GM12878 (cell line): ENCODE measurements around the gene LRRC8D. TPM values are rescaled to one million over a fixed set of nuclear protein-coding genes. Genes with fewer than 3 reads are reported as not detected.

Source experiments
- ATF7 ChIP-seq: fragments of 450-650 bp; IDR thresholded peaks from 2 replicates; pipeline ENCODE4 v1.6.1; 2016; ENCODE audit warnings: low read depth, mild to moderate bottlenecking
- CUX1 ChIP-seq: IDR thresholded peaks from 2 replicates; pipeline ENCODE4 v1.6.1; 2012; ENCODE audit warnings: improper control_type of control experiment, low read depth, low read length; ENCODE audit not compliant: insufficient replicate concordance
- EED ChIP-seq: sonication (generic); IDR thresholded peaks from 2 replicates; pipeline ENCODE4 v1.6.1; 2016; ENCODE audit warnings: antibody characterized with exemption, low read depth
- EGR1 ChIP-seq, 2 experiments: IDR thresholded peaks; 1 replicate in 1 of 2; 2 replicates in 1 of 2; pipeline ENCODE4 v1.6.1; 2011 to 2012; ENCODE audit warnings: low read depth in 2 of 2, low read length in 2 of 2, borderline replicate concordance in 1 of 2, mild to moderate bottlenecking in 1 of 2, moderate library complexity in 1 of 2
- EP300 ChIP-seq, 2 experiments: fragments of 150-350 bp in 1 of 2; IDR thresholded peaks; 2 replicates each; pipeline ENCODE4 v1.6.1; 2011 to 2012; ENCODE audit warnings: low read depth in 2 of 2, low read length in 2 of 2, borderline replicate concordance in 1 of 2, improper control_type of control experiment in 1 of 2, inconsistent platforms in 1 of 2; ENCODE audit not compliant: control insufficient read depth in 1 of 2
- FOS ChIP-seq: IDR thresholded peaks from 3 replicates; pipeline ENCODE4 v1.6.1; 2011; ENCODE audit warnings: borderline replicate concordance; ENCODE audit not compliant: insufficient read length; ENCODE audit errors: extremely low read depth
- GATAD2B ChIP-seq: fragments of 450-650 bp; conservative IDR thresholded peaks from 2 replicates; pipeline ENCODE4 v1.6.1; 2017; ENCODE audit warnings: low read depth, mild to moderate bottlenecking, moderate library complexity
- IKZF2 ChIP-seq, 2 experiments: fragments of 450-650 bp; IDR thresholded peaks; 2 replicates each; pipeline ENCODE4 v1.6.1; 2017; ENCODE audit warnings: mild to moderate bottlenecking in 2 of 2, moderate library complexity in 2 of 2
- NBN ChIP-seq: fragments of 450-650 bp; IDR thresholded peaks from 2 replicates; pipeline ENCODE4 v1.6.1; 2016
- NFYA ChIP-seq: IDR thresholded peaks from 2 replicates; pipeline ENCODE4 v1.6.1; 2011; ENCODE audit warnings: low read depth, mild to moderate bottlenecking, low read length, improper control_type of control experiment, borderline replicate concordance
- NKRF ChIP-seq: fragments of 450-650 bp; conservative IDR thresholded peaks from 2 replicates; pipeline ENCODE4 v1.6.1; 2017; ENCODE audit warnings: mild to moderate bottlenecking, moderate library complexity
- NRF1 ChIP-seq: conservative IDR thresholded peaks from 2 replicates; pipeline ENCODE4 v1.6.1; 2011; ENCODE audit warnings: mild to moderate bottlenecking, low read depth, low read length, improper control_type of control experiment
- SMARCA5 ChIP-seq: fragments of 450-650 bp; IDR thresholded peaks from 2 replicates; pipeline ENCODE4 v1.6.1; 2017; ENCODE audit warnings: mild to moderate bottlenecking
- SP1 ChIP-seq: IDR thresholded peaks from one replicate; pipeline ENCODE4 v1.6.1; 2011; ENCODE audit warnings: low read depth, low read length
- TCF12 ChIP-seq: IDR thresholded peaks from 2 replicates; pipeline ENCODE4 v1.6.1; 2011; ENCODE audit warnings: low read depth, mild to moderate bottlenecking, low read length
- TCF7 ChIP-seq: IDR thresholded peaks from 2 replicates; pipeline ENCODE4 v1.6.1; 2014; ENCODE audit warnings: antibody characterized with exemption, borderline replicate concordance
- YY1 ChIP-seq: IDR thresholded peaks from 2 replicates; pipeline ENCODE4 v1.6.1; 2011; ENCODE audit warnings: low read depth, mild to moderate bottlenecking, low read length
- ZNF274 ChIP-seq: IDR thresholded peaks from one replicate; pipeline ENCODE4 v1.8.0; 2011; ENCODE audit not compliant: insufficient read length, insufficient read depth
- polyA plus RNA-seq, 11 experiments: library from polyadenylated mRNA; depleted of rRNA in 4 of 11; unstranded in 6 of 11; stranded (reverse) in 5 of 11; fragments of >200 nt; fragmentation: Nextera tagmentation in 4 of 11; fragmentation: Illumina TruSeq in 1 of 11; extraction: Ambion mirVana in 4 of 11; extraction: Trizol in 1 of 11; gene quantifications; 1 replicate in 1 of 11; 2 replicates in 10 of 11; pipeline versions ENCODE4 v1.2.1 to v1.2.3, GENCODE V29; 2011 to 2016; ENCODE audit warnings: inconsistent platforms in 2 of 11, missing spikeins in 2 of 11, low read depth in 1 of 11
- total RNA-seq, 4 experiments: library from RNA; depleted of rRNA in 3 of 4; stranded (reverse); fragments of >200 nt in 3 of 4; fragmentation: Illumina TruSeq in 1 of 4; extraction: Trizol in 1 of 4; gene quantifications; 2 replicates each; pipeline versions ENCODE4 v1.2.1 to v1.2.3, GENCODE V29; 2013 to 2021
- TF ChIP-seq, protein P1 (sequence below): IDR thresholded peaks from 2 replicates; pipeline ENCODE4 v1.6.1; 2011; ENCODE audit warnings: low read depth, low read length, improper control_type of control experiment, borderline replicate concordance
- TF ChIP-seq, protein P2 (sequence below): IDR thresholded peaks from 2 replicates; pipeline ENCODE4 v1.6.1; 2012; ENCODE audit warnings: low read depth, low read length, improper control_type of control experiment
- TF ChIP-seq, protein P3 (sequence below): IDR thresholded peaks from 2 replicates; pipeline ENCODE4 v1.6.1; 2011; ENCODE audit warnings: low read depth, mild to moderate bottlenecking, low read length, moderate library complexity, borderline replicate concordance; ENCODE audit errors: extremely low read depth

LRRC8D gene
- total and polyA plus RNA-seq, 10 of the 15 experiments (the other 5 are each of a cell fraction or from before 2014, with no cell fraction given) = 5.6 to 44.1 (median 26.8) TPM

DNA sequence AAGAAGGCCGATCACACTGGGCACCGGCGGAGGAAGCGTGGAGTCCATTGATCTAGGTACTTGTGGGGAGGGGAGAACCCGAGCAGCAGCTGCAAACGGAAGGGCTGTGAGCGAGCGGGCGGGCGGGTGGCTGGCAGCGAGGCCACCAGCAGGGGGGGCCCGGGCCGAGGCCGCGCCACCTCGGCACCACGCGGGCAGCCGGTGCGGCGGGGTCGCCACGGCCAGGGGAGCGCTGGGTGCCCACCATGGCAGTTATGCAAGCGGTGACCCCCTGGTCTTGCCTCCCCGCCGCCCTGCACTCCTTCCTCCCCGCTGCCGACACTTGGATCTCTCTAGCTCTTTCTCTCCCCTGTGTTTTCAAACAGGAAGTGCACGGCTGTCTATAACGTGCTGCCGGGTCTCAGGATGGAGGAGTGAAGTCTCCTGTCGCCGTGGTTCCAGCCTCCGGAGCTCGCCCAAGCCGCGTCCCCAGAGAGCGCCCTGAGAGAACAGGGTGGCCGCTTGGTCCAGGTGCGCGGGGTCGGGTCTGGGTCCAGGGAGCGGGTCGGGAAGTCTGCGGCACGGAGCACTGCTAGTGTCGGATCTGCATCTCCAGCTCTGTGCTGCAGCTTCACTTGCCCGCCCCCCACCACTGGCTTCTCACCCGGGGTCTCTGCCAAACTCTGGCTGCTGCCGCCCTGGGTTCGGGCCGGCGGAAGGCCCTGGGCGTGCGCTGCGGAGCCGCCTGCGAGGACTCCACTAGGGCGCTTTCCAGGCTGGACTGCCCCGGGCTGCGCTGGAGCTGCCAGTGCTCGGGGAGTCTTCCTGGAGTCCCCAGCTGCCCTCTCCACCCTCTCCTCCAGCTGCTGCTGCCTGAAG is 22.7 kb downstream of the LRRC8D start (continued):
- TF ChIP-seq GATAD2B = peak; percentile 97
- no peak for TF ChIP-seq EP300 (IDR thresholded peaks at IDR 0.05; ENCODE audit: borderline replicate concordance in 1 of 2, control insufficient read depth in 1 of 2, low read depth in 2 of 2, low read length in 2 of 2)
- no peak for TF ChIP-seq TCF7
- peak; percentile 99 for TF ChIP-seq SMARCA5
- TF ChIP-seq YY1 = peak; percentile 83
- no peak for TF ChIP-seq NFYA
- TF ChIP-seq ATF7 = no peak
- TF ChIP-seq TCF12 = peak; percentile 83; the same call in 1 of the 2 replicates
- TF ChIP-seq IKZF2 (IDR thresholded peaks at IDR 0.05) = 0 out of 4 replicates have a peak, but pooled peaks of 1 of the 2 experiments have one; percentile 18
- TF ChIP-seq EED = no peak
- no peak; a peak in 1 of 3 replicates for TF ChIP-seq EGR1 (IDR thresholded peaks at IDR 0.05; ENCODE audit: borderline replicate concordance in 1 of 2, low read depth in 2 of 2, low read length in 2 of 2)
- no peak for TF ChIP-seq NBN
- TF ChIP-seq, protein P1, sequence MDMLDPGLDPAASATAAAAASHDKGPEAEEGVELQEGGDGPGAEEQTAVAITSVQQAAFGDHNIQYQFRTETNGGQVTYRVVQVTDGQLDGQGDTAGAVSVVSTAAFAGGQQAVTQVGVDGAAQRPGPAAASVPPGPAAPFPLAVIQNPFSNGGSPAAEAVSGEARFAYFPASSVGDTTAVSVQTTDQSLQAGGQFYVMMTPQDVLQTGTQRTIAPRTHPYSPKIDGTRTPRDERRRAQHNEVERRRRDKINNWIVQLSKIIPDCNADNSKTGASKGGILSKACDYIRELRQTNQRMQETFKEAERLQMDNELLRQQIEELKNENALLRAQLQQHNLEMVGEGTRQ = no peak
- TF ChIP-seq, protein P2, sequence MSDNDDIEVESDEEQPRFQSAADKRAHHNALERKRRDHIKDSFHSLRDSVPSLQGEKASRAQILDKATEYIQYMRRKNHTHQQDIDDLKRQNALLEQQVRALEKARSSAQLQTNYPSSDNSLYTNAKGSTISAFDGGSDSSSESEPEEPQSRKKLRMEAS = no peak
- TF ChIP-seq CUX1 = no peak
- TF ChIP-seq FOS = no peak
- peak; percentile 84 for TF ChIP-seq NKRF
- TF ChIP-seq SP1 = no peak
- TF ChIP-seq ZNF274 = no peak
- no peak for TF ChIP-seq NRF1
- TF ChIP-seq, protein P3, sequence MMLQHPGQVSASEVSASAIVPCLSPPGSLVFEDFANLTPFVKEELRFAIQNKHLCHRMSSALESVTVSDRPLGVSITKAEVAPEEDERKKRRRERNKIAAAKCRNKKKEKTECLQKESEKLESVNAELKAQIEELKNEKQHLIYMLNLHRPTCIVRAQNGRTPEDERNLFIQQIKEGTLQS = no peak
